Measurements from ENCODE around the gene PRKAG3.
"Not testable (repeated sequence)": the region's sequence is repeated elsewhere in the genome, so short reads cannot be mapped to it uniquely, and the experiment has no call there.

PRKAG3 gene

GRCh38 chr2:218844334-218844733 lies 12.7 kb upstream of the PRKAG3 start:
- not testable (repeated sequence) for DNase-seq (ENCODE audit: low read depth in 2 of 2, low spot score in 1 of 2)

- DNase-seq (ENCODE audit: low read depth in 2 of 2, low spot score in 1 of 2): no peak
These were observed 8.3 kb upstream of the PRKAG3 start for GRCh38 chr2:218839888-218840287.

GRCh38 chr2:218839430-218839829 lies 7.8 kb upstream of the PRKAG3 start:
- DNase-seq (ENCODE audit: low read depth in 2 of 2, low spot score in 1 of 2): no peak

GRCh38 chr2:218837495-218837894 lies 5.9 kb upstream of the PRKAG3 start:
- DNase-seq (ENCODE audit: low read depth in 2 of 2, low spot score in 1 of 2): no peak

GRCh38 chr2:218834685-218835084 lies 3.1 kb upstream of the PRKAG3 start:
- DNase-seq (ENCODE audit: low read depth in 2 of 2, low spot score in 1 of 2): no peak

GRCh38 chr2:218833023-218833609 lies 1.5 kb upstream of the PRKAG3 start:
- no peak for DNase-seq (ENCODE audit: low read depth in 2 of 2, low spot score in 1 of 2)

GRCh38 chr2:218832520-218832919 lies 917 bp upstream of the PRKAG3 start:
- no peak for DNase-seq (ENCODE audit: low read depth in 2 of 2, low spot score in 1 of 2)

- no peak for DNase-seq (ENCODE audit: low read depth in 2 of 2, low spot score in 1 of 2)
These were observed 478 bp upstream of the PRKAG3 start for GRCh38 chr2:218832081-218832480.

GRCh38 chr2:218830526-218831306 lies 887 bp downstream of the PRKAG3 start:
- no peak for DNase-seq (ENCODE audit: low read depth in 2 of 2, low spot score in 1 of 2)

GRCh38 chr2:218829868-218830451 lies 1.6 kb downstream of the PRKAG3 start:
- DNase-seq (ENCODE audit: low read depth in 2 of 2, low spot score in 1 of 2): no peak

GRCh38 chr2:218828477-218828778 lies 3.2 kb downstream of the PRKAG3 start:
- DNase-seq (ENCODE audit: low read depth in 2 of 2, low spot score in 1 of 2): no peak

- no peak for DNase-seq (ENCODE audit: low read depth in 2 of 2, low spot score in 1 of 2)
These were observed 3.7 kb downstream of the PRKAG3 start for GRCh38 chr2:218827701-218828476.

GRCh38 chr2:218826791-218827190 lies 4.8 kb downstream of the PRKAG3 start:
- DNase-seq (ENCODE audit: low read depth in 2 of 2, low spot score in 1 of 2): no peak

GRCh38 chr2:218824004-218824403 lies 7.6 kb downstream of the PRKAG3 start:
- DNase-seq (ENCODE audit: low read depth in 2 of 2, low spot score in 1 of 2): no peak

GRCh38 chr2:218823196-218823855 lies 8.3 kb downstream of the PRKAG3 start:
- DNase-seq (ENCODE audit: low read depth in 2 of 2, low spot score in 1 of 2): no peak

- no peak for DNase-seq (ENCODE audit: low read depth in 2 of 2, low spot score in 1 of 2)
These were observed 9.0 kb downstream of the PRKAG3 start for GRCh38 chr2:218822622-218823021.

- no peak for DNase-seq (ENCODE audit: low read depth in 2 of 2, low spot score in 1 of 2)
These were observed 9.9 kb downstream of the PRKAG3 start for GRCh38 chr2:218821605-218822211.

GRCh38 chr2:218820746-218821369 lies 10.7 kb downstream of the PRKAG3 start:
- DNase-seq (ENCODE audit: low read depth in 2 of 2, low spot score in 1 of 2): no peak

GRCh38 chr2:218819093-218819492 lies 12.5 kb downstream of the PRKAG3 start:
- no peak for DNase-seq (ENCODE audit: low read depth in 2 of 2, low spot score in 1 of 2)

GRCh38 chr2:218816561-218817011 lies 15.0 kb downstream of the PRKAG3 start:
- DNase-seq (ENCODE audit: low read depth in 2 of 2, low spot score in 1 of 2): no peak

All from stimulated activated CD8-positive, alpha-beta memory T cell treated with anti-CD3 and anti-CD28 coated beads, Interleukin-4, amount 100 ng/mL, for 1 hour (primary cell).